Stimulated activated CD8-positive, alpha-beta memory T cell treated with anti-CD3 and anti-CD28 coated beads, Interleukin-12 subunit alpha, Interleukin-12 subunit beta, amount 100 ng/mL, for 4 hours (primary cell): ENCODE data around the gene B4GALT1.

Experiments used
- DNase-seq: peaks from one replicate; pipeline ENCODE4 v3.0.0-alpha.2; 2020; ENCODE audit warnings: low read depth

B4GALT1 gene

DNA sequence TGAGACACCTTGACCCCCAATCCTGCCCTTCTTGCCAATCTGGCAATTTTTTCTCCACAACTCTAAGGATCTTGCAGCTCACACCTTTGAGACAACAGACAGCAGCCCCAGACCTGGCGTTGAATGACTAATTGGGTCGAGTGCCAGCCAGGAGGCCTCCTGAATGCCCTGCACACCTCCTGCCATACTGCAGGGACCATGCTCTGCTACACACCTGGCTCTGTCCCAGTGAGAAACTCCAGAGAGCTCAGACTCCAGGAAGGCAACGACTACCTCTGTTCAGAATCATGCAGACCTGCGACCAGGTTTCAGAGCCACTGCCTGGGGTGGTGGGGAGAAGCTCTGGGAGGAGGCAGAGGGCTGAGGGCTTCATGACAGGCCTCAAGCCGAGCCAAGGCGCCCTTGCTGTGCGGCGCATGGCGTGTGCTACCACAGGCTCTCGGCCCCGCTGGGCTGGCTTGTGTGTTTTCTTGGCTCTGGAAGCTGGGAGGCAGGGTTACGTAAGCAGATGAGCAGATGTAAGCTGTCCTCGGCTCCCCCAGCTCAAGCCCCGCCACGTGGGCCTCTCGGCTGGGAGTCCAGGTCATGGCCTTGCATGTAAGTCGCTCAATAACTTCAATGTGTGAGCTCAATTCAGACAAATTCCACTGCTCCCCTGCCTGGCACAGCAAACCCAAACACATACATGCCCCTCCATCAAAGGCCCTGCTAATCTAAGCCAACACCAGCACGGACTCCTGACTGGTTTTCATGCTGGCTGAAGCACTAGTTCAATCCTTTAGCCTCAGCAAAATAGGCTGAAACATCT, 27.5 kb downstream of the B4GALT1 start:
- no peak for DNase-seq

- no peak for DNase-seq
Observed at GRCh38 chr9:33138768-33139167, 28.4 kb downstream of the B4GALT1 start.

GRCh38 chr9:33137781-33138264, 29.3 kb downstream of the B4GALT1 start:
- DNase-seq: no peak

DNA sequence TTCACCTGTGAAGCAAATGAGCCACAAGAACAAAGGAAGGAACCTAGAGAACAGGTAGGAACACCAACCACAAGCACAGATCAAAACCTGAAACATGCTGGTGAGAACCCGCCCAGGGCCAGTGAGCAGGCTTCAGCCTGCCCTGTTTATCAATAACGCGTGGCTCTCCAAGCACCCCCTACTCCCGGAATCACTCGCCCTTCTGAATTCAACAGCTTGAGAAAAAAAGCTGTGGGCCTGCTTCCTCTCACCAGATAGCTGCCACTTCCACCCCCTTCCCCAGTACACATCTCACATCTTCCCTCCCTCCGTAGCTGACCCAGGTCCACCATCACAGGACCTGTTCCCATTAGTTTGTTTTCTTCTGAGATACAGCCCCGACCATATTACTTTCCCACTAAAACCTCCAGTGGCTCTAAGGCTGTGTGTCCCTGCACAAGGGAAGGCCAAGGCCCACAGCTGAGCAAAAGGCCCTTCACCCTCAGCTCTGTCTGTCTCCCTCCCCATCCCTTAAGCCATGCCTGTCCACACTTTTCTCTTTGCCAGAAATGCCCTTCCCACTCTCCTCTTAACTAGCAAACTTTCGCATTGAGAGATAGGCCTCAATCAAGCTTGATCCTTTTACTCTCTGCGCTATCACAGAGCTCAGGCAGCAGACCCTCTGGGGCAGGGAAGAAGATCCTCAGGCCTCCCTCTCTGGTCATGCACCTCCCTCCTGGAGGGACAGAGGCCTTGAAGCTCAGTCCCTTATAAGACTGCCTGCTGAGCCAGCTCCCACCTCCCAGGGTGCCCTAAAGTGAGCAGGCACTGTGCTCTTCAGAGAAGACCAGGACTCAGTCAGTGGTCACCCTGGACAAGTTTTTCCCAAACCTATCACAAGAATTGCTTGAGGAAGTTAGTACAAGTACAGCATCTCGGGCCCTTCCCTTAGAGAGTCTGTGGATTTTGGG, 30.1 kb downstream of the B4GALT1 start:
- DNase-seq: no peak

- no peak for DNase-seq
Observed at GRCh38 chr9:33135470-33135958, 31.6 kb downstream of the B4GALT1 start.

DNA sequence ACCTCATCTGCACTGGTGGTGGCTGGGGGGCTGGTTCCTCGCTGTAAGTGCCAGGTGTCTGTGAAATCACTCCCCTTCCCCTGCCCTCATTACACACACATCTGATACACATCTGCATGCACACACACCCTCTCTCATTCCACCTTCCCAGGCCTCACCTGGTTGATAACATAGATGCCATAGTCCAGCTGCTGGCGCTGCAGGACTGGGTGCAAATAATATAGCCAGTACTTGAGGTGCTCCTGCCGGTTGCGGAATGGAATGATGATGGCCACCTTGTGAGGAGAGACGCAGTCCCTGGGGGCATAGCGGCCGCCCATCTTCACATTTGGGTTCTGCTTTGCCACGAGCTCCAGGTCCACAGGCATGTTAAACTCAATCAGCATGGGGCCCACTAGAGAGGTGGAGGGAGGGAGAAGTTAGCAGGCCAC, 32.1 kb downstream of the B4GALT1 start:
- no peak for DNase-seq

GRCh38 chr9:33133186-33133585, 34.0 kb downstream of the B4GALT1 start:
- DNase-seq: no peak

DNA sequence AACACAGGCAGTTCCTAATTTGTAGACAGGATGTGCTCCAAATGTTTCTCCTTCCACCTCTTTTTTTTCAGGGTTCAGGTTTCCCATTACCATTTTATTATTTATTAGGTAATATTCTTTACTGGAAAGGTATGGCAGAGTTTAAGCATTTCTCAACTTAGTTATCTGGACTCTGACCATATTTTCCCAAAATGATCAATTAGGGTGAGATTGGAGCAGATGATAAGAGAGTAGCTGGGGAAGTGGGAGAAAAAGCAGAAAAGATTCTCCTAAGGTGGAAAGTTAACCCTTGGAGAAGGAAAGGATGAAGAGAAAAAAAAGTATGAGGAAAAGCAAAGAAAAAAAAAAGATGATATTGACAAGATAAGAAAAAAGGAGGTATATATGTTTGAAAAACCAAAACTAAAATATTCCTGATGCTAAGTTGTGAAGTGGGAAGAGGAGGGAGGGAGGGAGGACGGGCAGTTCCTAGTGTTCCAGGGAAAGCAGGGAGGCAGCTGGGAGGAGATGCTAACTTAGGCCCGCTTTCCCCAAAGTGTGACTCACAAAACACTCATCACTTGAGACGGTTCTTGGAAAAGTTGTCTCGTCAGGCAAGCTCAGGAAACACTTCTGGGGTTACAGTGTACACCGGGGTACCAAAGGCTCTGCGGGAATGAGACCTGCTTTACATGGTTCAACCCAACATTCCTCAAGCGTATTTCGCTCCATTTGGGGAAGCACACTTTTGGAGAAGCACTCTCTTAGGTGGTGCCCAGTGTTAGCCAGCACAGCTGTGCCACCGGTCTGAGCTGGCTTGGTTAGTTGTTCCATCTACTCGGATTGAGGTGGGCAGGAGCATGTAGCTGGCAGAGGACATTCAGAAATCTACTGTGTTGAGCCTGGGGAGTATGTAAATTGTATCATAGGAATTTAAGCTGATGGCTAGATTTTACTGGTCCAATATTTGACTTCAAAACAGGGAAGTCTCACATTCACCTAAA, 35.1 kb downstream of the B4GALT1 start:
- DNase-seq: no peak

GRCh38 chr9:33130961-33131789, 36.0 kb downstream of the B4GALT1 start:
- no peak for DNase-seq

DNA sequence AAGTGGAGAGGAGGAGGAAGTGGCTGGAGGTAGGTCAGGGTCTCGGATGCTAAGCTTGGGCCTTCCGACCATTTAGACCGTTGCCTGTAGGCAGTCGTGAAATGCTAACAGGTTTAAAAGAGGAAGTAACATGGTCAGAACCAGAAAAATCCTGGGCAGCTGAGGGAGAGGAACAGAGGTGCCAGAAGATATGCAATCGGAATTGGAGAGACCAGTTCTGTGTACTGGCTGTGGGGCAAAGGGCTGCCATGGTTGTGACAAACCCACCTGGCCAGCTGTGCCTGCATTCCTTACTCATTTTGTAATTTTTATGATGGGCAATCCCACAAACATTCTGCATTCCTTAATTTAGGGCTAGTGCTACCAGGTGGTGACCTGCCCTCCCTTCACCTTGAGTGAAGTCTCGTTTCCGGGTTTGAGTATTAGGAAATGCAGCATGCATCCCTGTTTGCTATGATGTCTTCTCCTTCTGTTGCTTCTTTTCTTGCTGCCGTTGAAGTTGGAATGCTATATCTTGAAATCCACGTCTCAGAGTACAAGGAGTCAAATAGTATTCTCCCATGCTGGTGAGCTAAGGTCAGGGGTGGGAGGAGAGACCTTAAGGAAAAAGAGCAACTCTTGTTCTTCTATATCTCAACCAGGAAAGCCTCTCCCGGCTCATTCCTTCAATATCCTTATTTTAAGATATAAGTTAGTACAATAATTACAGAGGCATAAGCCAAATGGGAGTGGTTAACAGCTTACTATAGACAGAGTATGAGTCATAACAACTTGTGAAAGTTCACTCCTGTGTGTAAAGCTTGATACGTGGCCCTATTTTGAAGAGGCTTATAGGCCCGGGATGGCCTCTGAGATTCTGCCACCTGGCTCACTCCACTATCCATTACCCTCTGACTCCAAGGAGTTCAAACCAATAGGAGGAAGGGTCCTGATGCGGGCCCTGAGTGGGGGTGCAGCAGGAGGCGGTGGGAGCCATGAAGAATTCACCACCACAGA, 37.0 kb downstream of the B4GALT1 start:
- no peak for DNase-seq

DNA sequence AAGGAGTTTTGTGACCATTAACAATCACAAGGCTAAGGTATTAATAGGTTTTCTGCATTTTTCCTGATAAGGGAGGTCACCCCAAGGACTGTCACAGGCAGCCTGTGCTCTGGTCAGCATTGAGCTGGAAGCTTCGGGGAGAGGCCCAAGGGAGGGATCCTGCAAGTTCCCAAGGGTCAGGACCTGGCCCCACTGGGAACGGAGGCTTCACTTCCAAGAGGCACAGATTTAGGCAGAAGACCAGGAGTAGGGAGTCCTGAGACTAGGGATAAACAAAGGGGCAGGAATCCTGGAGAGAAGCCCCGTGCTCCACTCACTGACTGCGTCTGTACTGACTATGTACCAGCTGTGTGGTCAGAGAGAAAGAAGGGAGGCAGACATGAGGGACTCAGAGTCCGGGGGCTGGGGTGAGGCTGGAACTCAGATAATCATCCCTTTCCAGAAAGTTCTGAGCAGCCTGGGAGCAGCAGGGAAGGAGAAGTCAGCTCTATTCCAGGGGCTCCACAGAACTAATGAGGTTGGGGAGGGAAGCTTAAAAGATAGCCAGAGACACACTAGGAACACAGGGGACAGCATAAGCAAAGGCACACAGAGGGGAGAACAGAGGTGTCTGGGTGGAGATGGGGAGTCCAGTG, 37.8 kb downstream of the B4GALT1 start:
- no peak for DNase-seq

DNA sequence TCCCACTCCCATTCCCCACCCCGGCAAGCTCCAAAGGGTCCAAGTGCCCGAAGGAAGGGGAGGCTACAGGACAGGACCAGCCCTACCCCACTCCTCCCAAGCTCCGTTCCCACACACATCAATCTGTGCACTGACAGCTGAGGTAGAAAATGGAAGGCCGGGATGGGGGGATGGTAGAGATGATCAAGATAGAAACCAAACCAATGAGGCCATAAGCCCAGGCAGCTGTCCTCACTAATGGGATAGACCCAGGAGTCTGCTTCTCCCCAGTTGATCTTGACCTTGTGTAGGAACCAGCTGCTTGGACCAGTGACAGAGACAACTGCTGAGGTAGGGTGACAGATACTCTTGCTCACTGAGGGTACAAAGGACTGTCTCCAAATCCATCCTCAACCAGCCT, 38.6 kb downstream of the B4GALT1 start:
- no peak for DNase-seq

- no peak for DNase-seq
Observed at GRCh38 chr9:33127881-33128280, 39.3 kb downstream of the B4GALT1 start.

DNA sequence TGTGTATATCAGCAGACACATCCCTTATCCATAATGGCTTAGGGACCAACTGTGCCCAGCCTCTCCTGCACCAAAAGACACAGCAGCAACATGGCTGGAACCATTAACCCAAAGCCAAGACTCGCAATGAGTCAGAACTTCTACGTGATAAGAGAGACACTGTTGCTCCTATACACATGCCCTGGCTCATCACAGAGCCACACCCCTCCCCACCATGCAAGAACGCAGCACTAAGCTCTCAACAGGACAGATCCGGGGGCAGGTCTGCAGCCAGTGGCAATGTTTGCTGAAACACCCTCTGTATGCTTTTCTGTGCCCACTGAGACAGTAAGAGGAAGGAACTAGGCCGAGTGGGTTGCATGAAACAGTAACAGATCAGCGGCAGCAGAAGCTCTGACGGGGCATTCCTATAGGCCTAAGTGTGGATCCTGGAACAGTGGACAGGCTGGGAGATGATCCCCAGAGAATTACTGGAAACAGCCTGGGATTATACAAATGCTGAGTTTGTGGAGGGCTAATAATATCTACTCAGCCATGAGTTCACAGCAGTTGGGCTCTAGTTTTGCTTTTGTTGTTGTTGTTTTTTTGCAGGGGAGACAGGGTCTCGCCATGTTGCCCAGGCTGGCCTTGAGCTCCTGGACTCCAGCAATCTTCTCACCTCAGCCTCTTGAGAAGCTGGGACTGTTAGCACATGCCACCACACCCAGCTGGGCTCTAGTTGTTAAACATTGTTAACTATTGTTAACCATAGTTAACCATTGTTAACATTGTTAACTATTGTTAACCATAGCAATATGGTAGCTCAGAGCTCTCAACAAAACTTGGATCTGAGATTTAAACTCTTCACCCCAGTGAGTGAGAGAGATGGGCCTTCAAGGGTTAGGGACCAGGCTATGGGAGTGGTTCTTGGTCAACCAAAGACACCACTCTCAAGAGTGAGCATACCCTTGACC, 41.0 kb downstream of the B4GALT1 start:
- DNase-seq: no peak

- DNase-seq: no peak
Observed at GRCh38 chr9:33125461-33125860, 41.7 kb downstream of the B4GALT1 start.

GRCh38 chr9:33124751-33125381, 42.3 kb downstream of the B4GALT1 start:
- no peak for DNase-seq

DNA sequence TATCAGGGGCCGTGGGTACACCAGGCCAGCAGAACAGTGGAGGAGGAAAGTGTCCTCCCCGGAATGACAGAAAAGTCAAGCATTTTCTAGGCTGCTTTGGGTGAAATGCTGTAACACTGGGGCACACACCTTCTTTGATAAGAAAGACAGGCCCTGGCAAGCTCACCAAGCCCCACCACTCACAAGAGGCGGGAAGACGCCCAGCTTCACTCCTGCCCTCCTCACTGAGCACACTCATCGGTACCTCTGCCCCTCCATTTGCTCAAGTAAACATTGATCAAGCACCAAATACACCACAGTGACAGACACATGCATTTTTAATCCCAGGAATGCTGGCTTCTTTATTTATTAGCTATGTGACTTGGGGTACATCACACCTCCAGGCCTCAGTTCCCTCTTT, 43.1 kb downstream of the B4GALT1 start:
- no peak for DNase-seq
